GM12878 (cell line): ENCODE measurements around the gene ADGRB2. TPM values are rescaled to one million over a fixed set of nuclear protein-coding genes. Genes with fewer than 3 reads are reported as not detected.

Source experiments
- BCL11A ChIP-seq: IDR thresholded peaks from 2 replicates; pipeline ENCODE4 v1.6.1; 2011; ENCODE audit warnings: low read depth, low read length
- CHD1 ChIP-seq: IDR thresholded peaks from 2 replicates; pipeline ENCODE4 v1.6.1; 2012; ENCODE audit warnings: low read depth, low read length, improper control_type of control experiment
- SMAD1 ChIP-seq: fragments of 450-650 bp; IDR thresholded peaks from 2 replicates; pipeline ENCODE4 v1.6.1; 2018; ENCODE audit warnings: mild to moderate bottlenecking, low read depth; ENCODE audit not compliant: partially characterized antibody
- TBL1XR1 ChIP-seq: IDR thresholded peaks from 2 replicates; pipeline ENCODE4 v1.6.1; 2012; ENCODE audit warnings: low read depth, low read length, improper control_type of control experiment
- polyA plus RNA-seq, 11 experiments: library from polyadenylated mRNA; depleted of rRNA in 4 of 11; unstranded in 6 of 11; stranded (reverse) in 5 of 11; fragments of >200 nt; fragmentation: Nextera tagmentation in 4 of 11; fragmentation: Illumina TruSeq in 1 of 11; extraction: Ambion mirVana in 4 of 11; extraction: Trizol in 1 of 11; gene quantifications; 1 replicate in 1 of 11; 2 replicates in 10 of 11; pipeline versions ENCODE4 v1.2.1 to v1.2.3, GENCODE V29; 2011 to 2016; ENCODE audit warnings: inconsistent platforms in 2 of 11, missing spikeins in 2 of 11, low read depth in 1 of 11
- total RNA-seq, 4 experiments: library from RNA; depleted of rRNA in 3 of 4; stranded (reverse); fragments of >200 nt in 3 of 4; fragmentation: Illumina TruSeq in 1 of 4; extraction: Trizol in 1 of 4; gene quantifications; 2 replicates each; pipeline versions ENCODE4 v1.2.1 to v1.2.3, GENCODE V29; 2013 to 2021
- TF ChIP-seq, protein P1 (sequence below): fragments of 450-650 bp; IDR thresholded peaks from 2 replicates; pipeline ENCODE4 v1.6.1; 2017; ENCODE audit warnings: mild to moderate bottlenecking, moderate library complexity
- TF ChIP-seq, protein P2 (sequence below): fragments of 450-650 bp; formaldehyde crosslinking; IDR thresholded peaks from 2 replicates; pipeline ENCODE4 v1.4.0; 2020; ENCODE audit warnings: mild to moderate bottlenecking, moderate library complexity

ADGRB2 gene
- total and polyA plus RNA-seq, 10 of the 15 experiments (the other 5 are each of a cell fraction or from before 2014, with no cell fraction given) = 0.11 to 0.33 (median 0.18) TPM; not detected in 4

DNA sequence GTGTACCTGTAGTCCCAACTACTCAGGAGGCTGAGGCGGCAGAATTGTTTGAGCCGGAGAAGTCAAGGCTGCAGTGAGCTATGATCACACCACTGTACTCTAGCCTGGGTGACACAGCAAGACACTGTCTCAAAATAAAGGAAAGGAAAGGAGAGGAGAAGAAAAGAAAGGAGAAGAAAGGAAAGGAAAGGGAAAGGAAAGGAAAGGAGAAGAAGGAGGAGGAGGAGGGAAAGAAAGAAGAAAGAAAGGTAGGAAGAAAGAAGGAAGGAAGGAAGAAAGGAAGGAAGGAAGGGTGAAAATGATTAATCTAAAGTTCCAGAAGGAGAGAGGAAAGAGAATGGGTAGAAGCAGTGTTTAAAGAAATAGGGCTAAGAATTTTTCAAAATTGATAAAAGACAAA, 39.5 kb upstream of the ADGRB2 start (continued):
- TF ChIP-seq, protein P1, sequence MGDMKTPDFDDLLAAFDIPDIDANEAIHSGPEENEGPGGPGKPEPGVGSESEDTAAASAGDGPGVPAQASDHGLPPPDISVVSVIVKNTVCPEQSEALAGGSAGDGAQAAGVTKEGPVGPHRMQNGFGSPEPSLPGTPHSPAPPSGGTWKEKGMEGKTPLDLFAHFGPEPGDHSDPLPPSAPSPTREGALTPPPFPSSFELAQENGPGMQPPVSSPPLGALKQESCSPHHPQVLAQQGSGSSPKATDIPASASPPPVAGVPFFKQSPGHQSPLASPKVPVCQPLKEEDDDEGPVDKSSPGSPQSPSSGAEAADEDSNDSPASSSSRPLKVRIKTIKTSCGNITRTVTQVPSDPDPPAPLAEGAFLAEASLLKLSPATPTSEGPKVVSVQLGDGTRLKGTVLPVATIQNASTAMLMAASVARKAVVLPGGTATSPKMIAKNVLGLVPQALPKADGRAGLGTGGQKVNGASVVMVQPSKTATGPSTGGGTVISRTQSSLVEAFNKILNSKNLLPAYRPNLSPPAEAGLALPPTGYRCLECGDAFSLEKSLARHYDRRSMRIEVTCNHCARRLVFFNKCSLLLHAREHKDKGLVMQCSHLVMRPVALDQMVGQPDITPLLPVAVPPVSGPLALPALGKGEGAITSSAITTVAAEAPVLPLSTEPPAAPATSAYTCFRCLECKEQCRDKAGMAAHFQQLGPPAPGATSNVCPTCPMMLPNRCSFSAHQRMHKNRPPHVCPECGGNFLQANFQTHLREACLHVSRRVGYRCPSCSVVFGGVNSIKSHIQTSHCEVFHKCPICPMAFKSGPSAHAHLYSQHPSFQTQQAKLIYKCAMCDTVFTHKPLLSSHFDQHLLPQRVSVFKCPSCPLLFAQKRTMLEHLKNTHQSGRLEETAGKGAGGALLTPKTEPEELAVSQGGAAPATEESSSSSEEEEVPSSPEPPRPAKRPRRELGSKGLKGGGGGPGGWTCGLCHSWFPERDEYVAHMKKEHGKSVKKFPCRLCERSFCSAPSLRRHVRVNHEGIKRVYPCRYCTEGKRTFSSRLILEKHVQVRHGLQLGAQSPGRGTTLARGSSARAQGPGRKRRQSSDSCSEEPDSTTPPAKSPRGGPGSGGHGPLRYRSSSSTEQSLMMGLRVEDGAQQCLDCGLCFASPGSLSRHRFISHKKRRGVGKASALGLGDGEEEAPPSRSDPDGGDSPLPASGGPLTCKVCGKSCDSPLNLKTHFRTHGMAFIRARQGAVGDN = no peak
- TF ChIP-seq BCL11A (no peak), TBL1XR1 (no peak), CHD1 (no peak), SMAD1 (no peak)
- TF ChIP-seq, protein P2, sequence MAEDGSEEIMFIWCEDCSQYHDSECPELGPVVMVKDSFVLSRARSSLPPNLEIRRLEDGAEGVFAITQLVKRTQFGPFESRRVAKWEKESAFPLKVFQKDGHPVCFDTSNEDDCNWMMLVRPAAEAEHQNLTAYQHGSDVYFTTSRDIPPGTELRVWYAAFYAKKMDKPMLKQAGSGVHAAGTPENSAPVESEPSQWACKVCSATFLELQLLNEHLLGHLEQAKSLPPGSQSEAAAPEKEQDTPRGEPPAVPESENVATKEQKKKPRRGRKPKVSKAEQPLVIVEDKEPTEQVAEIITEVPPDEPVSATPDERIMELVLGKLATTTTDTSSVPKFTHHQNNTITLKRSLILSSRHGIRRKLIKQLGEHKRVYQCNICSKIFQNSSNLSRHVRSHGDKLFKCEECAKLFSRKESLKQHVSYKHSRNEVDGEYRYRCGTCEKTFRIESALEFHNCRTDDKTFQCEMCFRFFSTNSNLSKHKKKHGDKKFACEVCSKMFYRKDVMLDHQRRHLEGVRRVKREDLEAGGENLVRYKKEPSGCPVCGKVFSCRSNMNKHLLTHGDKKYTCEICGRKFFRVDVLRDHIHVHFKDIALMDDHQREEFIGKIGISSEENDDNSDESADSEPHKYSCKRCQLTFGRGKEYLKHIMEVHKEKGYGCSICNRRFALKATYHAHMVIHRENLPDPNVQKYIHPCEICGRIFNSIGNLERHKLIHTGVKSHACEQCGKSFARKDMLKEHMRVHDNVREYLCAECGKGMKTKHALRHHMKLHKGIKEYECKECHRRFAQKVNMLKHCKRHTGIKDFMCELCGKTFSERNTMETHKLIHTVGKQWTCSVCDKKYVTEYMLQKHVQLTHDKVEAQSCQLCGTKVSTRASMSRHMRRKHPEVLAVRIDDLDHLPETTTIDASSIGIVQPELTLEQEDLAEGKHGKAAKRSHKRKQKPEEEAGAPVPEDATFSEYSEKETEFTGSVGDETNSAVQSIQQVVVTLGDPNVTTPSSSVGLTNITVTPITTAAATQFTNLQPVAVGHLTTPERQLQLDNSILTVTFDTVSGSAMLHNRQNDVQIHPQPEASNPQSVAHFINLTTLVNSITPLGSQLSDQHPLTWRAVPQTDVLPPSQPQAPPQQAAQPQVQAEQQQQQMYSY = no peak
